ENCODE data around the gene AJAP1.

Gene AJAP1

GRCh38 chr1:4674676-4675075 is 20.3 kb downstream of the AJAP1 start:
- in situ Hi-C loops (cut with MboI; ENCODE audit: low pct_unique_long_range_greater_than_20kb, low sequenced_read_pairs, unreplicated experiment) = no loop called here
- no peak for DNase-seq (ENCODE audit: low spot score)
- no peak for TF ChIP-seq CTCF (IDR thresholded peaks at IDR 0.05; ENCODE audit: extremely low read depth, insufficient read depth, missing control alignments)

GRCh38 chr1:4675454-4676186 is 21.2 kb downstream of the AJAP1 start:
- no peak for DNase-seq (ENCODE audit: low spot score)
- no peak for TF ChIP-seq CTCF (IDR thresholded peaks at IDR 0.05; ENCODE audit: extremely low read depth, insufficient read depth, missing control alignments)
- in situ Hi-C loops (cut with MboI; ENCODE audit: low pct_unique_long_range_greater_than_20kb, low sequenced_read_pairs, unreplicated experiment) = no loop called here

- DNase-seq (ENCODE audit: low spot score) = no peak
- TF ChIP-seq CTCF (IDR thresholded peaks at IDR 0.05; ENCODE audit: extremely low read depth, insufficient read depth, missing control alignments) = no peak
- in situ Hi-C loops (cut with MboI; ENCODE audit: low pct_unique_long_range_greater_than_20kb, low sequenced_read_pairs, unreplicated experiment) = no loop called here
Observed at GRCh38 chr1:4676253-4676652, 21.8 kb downstream of the AJAP1 start.

- in situ Hi-C loops (cut with MboI; ENCODE audit: low pct_unique_long_range_greater_than_20kb, low sequenced_read_pairs, unreplicated experiment) = no loop called here
- DNase-seq (ENCODE audit: low spot score) = no peak
- no peak for TF ChIP-seq CTCF (IDR thresholded peaks at IDR 0.05; ENCODE audit: extremely low read depth, insufficient read depth, missing control alignments)
Observed at GRCh38 chr1:4677608-4678007, 23.2 kb downstream of the AJAP1 start.

- no peak for DNase-seq (ENCODE audit: low spot score)
- in situ Hi-C loops (cut with MboI; ENCODE audit: low pct_unique_long_range_greater_than_20kb, low sequenced_read_pairs, unreplicated experiment) = no loop called here
- no peak for TF ChIP-seq CTCF (IDR thresholded peaks at IDR 0.05; ENCODE audit: extremely low read depth, insufficient read depth, missing control alignments)
Observed at GRCh38 chr1:4678066-4678717, 23.8 kb downstream of the AJAP1 start.

- TF ChIP-seq CTCF (IDR thresholded peaks at IDR 0.05; ENCODE audit: extremely low read depth, insufficient read depth, missing control alignments) = no peak
- no peak for DNase-seq (ENCODE audit: low spot score)
- in situ Hi-C loops (cut with MboI; ENCODE audit: low pct_unique_long_range_greater_than_20kb, low sequenced_read_pairs, unreplicated experiment) = no loop called here
Observed at GRCh38 chr1:4681026-4681425, 26.6 kb downstream of the AJAP1 start.
